K562 (cell line): Measurements from ENCODE around the gene RHD. TPM values are rescaled to one million over a fixed set of nuclear protein-coding genes. Genes with fewer than 3 reads are reported as not detected.

Source experiments
- CBX1 ChIP-seq: sonication (generic); IDR thresholded peaks from 2 replicates; pipeline ENCODE4 v1.6.1; 2016; ENCODE audit warnings: antibody characterized with exemption, low read depth, mild to moderate bottlenecking
- DACH1 ChIP-seq: fragments of 450-650 bp; IDR thresholded peaks from 2 replicates; pipeline ENCODE4 v1.6.1; 2018; ENCODE audit not compliant: partially characterized antibody
- HCFC1 ChIP-seq: IDR thresholded peaks from 2 replicates; pipeline ENCODE4 v1.6.1; 2012; ENCODE audit warnings: low read depth, low read length, improper control_type of control experiment
- NCOA2 ChIP-seq, 2 experiments: fragments of 450-650 bp; IDR thresholded peaks; 2 replicates each; pipeline ENCODE4 v1.6.1; 2018; ENCODE audit warnings: mild to moderate bottlenecking in 2 of 2, moderate library complexity in 1 of 2; ENCODE audit not compliant: partially characterized antibody in 2 of 2
- POLR2A ChIP-seq: fragments of 450-650 bp; conservative IDR thresholded peaks from 2 replicates; pipeline ENCODE4 v1.6.1; 2016
- TBP ChIP-seq: optimal IDR thresholded peaks from 2 replicates; pipeline ENCODE3; 2011; ENCODE audit warnings: low read depth, low read length, improper control_type of control experiment
- THRAP3 ChIP-seq: fragments of 450-650 bp; IDR thresholded peaks from 2 replicates; pipeline ENCODE4 v1.6.1; 2016; ENCODE audit warnings: mild to moderate bottlenecking, inconsistent platforms, borderline replicate concordance
- YY1 ChIP-seq, 3 experiments: IDR thresholded peaks; 2 replicates each; pipeline ENCODE4 v1.6.1; 2011; ENCODE audit warnings: low read length in 2 of 3, mild to moderate bottlenecking in 2 of 3, moderate library complexity in 2 of 3, borderline replicate concordance in 1 of 3, control low read depth in 1 of 3, low read depth in 1 of 3; ENCODE audit not compliant: insufficient read depth in 3 of 3, insufficient replicate concordance in 2 of 3, control insufficient read depth in 1 of 3, insufficient read length in 1 of 3; ENCODE audit errors: extremely low read depth in 1 of 3
- ZNF239 ChIP-seq: fragments of 250-450 bp; sonication (Bioruptor Pico); IDR thresholded peaks from 2 replicates; pipeline ENCODE4 v1.4.0; 2020; ENCODE audit warnings: mild to moderate bottlenecking
- ZNF76 ChIP-seq: fragments of 250-450 bp; sonication (Bioruptor Pico); IDR thresholded peaks from 2 replicates; pipeline ENCODE4 v1.4.0; 2020; ENCODE audit warnings: mild to moderate bottlenecking, moderate library complexity, borderline replicate concordance
- polyA plus RNA-seq, 8 experiments: library from polyadenylated mRNA; depleted of rRNA in 4 of 8; stranded (reverse) in 5 of 8; unstranded in 3 of 8; fragments of >200 nt; fragmentation: Nextera tagmentation in 2 of 8; fragmentation: Illumina TruSeq in 1 of 8; extraction: Ambion mirVana in 2 of 8; extraction: Trizol in 1 of 8; gene quantifications; 2 replicates each; pipeline versions ENCODE4 v1.2.1 to v1.2.3, GENCODE V29; 2011 to 2014; ENCODE audit warnings: inconsistent platforms in 1 of 8, missing spikeins in 1 of 8
- total RNA-seq, 7 experiments: library from RNA; depleted of rRNA in 6 of 7; stranded (reverse); fragments of >200 nt in 6 of 7; fragmentation: Illumina TruSeq in 2 of 7; extraction: Trizol in 2 of 7; gene quantifications; 2 replicates each; pipeline versions ENCODE4 v1.2.1 to v1.2.3, GENCODE V29; 2011 to 2021; ENCODE audit warnings: low replicate concordance in 1 of 7
- TF ChIP-seq, protein P1 (sequence below): fragments of 450-650 bp; IDR thresholded peaks from 2 replicates; pipeline ENCODE4 v1.7.1; 2018; ENCODE audit warnings: mild to moderate bottlenecking, low read depth; ENCODE audit not compliant: partially characterized antibody
- TF ChIP-seq, protein P2 (sequence below): sonication (generic); formaldehyde crosslinking; IDR thresholded peaks from 2 replicates; pipeline ENCODE4 v1.8.0; 2022; ENCODE audit warnings: missing genetic modification reagents, mild to moderate bottlenecking, borderline replicate concordance
- TF ChIP-seq, protein P3 (sequence below): IDR thresholded peaks from 2 replicates; pipeline ENCODE4 v1.6.1; 2011; ENCODE audit not compliant: insufficient read length; ENCODE audit errors: extremely low read depth
- TF ChIP-seq, protein P4 (sequence below): IDR thresholded peaks from 2 replicates; pipeline ENCODE4 v1.6.1; 2012; ENCODE audit warnings: low read depth, low read length, improper control_type of control experiment, borderline replicate concordance
- TF ChIP-seq, protein P5 (sequence below): fragments of 250-450 bp; sonication (Bioruptor Pico); IDR thresholded peaks from 2 replicates; pipeline ENCODE4 v1.8.0; 2022; ENCODE audit warnings: moderate library complexity, mild to moderate bottlenecking, inconsistent platforms
- TF ChIP-seq, protein P6 (sequence below): fragments of 250-450 bp; sonication (Bioruptor Pico); IDR thresholded peaks from 2 replicates; pipeline ENCODE4 v1.5.0; 2020; ENCODE audit warnings: mild to moderate bottlenecking

RHD gene
- total and polyA plus RNA-seq, 9 of the 15 experiments (the other 6 are each of a cell fraction or from before 2014, with no cell fraction given) = 8.8 to 32.4 (median 15.0) TPM

DNA sequence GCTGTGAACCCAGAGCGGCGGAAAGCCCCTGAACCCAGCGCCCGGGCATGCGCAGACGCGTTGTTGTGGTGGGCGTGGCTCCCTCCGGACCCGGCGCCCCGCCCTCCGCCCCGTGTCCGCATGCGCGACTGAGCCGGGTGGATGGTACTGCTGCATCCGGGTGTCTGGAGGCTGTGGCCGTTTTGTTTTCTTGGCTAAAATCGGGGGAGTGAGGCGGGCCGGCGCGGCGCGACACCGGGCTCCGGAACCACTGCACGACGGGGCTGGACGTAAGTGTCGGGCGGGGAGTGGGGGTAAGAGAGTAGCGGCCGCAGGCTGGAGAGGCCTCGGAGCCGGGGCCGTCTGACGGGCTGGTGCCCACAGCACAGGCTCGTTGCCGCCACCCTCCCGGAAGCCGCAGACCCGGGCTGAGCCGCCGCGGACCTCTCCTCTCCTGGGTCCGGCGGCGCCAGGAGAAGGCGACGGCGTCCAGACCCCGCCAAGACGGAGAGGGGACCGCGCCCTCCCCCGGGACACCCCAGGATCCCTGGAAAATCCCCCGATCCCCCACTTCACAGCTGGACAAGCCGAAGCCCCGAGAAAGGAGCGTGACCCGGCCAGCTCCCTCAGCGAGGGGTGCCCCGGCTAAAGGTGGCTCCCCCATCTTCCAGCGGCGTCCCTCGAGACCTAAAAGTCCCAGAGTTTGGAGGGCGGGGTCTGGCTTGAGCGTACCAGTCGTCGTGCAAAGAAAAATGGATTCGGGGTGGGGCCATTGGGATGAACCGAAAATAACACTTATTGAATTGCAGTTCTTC is 66.1 kb downstream of the RHD start, which contains the start of gene TMEM50A (continued):
- TF ChIP-seq, protein P1, sequence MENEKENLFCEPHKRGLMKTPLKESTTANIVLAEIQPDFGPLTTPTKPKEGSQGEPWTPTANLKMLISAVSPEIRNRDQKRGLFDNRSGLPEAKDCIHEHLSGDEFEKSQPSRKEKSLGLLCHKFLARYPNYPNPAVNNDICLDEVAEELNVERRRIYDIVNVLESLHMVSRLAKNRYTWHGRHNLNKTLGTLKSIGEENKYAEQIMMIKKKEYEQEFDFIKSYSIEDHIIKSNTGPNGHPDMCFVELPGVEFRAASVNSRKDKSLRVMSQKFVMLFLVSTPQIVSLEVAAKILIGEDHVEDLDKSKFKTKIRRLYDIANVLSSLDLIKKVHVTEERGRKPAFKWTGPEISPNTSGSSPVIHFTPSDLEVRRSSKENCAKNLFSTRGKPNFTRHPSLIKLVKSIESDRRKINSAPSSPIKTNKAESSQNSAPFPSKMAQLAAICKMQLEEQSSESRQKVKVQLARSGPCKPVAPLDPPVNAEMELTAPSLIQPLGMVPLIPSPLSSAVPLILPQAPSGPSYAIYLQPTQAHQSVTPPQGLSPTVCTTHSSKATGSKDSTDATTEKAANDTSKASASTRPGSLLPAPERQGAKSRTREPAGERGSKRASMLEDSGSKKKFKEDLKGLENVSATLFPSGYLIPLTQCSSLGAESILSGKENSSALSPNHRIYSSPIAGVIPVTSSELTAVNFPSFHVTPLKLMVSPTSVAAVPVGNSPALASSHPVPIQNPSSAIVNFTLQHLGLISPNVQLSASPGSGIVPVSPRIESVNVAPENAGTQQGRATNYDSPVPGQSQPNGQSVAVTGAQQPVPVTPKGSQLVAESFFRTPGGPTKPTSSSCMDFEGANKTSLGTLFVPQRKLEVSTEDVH = peak; percentile 50
- TF ChIP-seq POLR2A = peak; percentile 94
- TF ChIP-seq, protein P2, sequence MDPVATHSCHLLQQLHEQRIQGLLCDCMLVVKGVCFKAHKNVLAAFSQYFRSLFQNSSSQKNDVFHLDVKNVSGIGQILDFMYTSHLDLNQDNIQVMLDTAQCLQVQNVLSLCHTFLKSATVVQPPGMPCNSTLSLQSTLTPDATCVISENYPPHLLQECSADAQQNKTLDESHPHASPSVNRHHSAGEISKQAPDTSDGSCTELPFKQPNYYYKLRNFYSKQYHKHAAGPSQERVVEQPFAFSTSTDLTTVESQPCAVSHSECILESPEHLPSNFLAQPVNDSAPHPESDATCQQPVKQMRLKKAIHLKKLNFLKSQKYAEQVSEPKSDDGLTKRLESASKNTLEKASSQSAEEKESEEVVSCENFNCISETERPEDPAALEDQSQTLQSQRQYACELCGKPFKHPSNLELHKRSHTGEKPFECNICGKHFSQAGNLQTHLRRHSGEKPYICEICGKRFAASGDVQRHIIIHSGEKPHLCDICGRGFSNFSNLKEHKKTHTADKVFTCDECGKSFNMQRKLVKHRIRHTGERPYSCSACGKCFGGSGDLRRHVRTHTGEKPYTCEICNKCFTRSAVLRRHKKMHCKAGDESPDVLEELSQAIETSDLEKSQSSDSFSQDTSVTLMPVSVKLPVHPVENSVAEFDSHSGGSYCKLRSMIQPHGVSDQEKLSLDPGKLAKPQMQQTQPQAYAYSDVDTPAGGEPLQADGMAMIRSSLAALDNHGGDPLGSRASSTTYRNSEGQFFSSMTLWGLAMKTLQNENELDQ (CRISPR knock-in tag) = no peak
- TF ChIP-seq, protein P3, sequence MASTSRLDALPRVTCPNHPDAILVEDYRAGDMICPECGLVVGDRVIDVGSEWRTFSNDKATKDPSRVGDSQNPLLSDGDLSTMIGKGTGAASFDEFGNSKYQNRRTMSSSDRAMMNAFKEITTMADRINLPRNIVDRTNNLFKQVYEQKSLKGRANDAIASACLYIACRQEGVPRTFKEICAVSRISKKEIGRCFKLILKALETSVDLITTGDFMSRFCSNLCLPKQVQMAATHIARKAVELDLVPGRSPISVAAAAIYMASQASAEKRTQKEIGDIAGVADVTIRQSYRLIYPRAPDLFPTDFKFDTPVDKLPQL = no peak
- peak; percentile 9; the same call in 1 of the 2 replicates for TF ChIP-seq HCFC1
- TF ChIP-seq YY1 (IDR thresholded peaks at IDR 0.05; ENCODE audit: borderline replicate concordance in 1 of 3, control insufficient read depth in 1 of 3, extremely low read depth in 1 of 3, insufficient read depth in 3 of 3, insufficient read length in 1 of 3, insufficient replicate concordance in 2 of 3, low read depth in 1 of 3, low read length in 2 of 3) = peak in 2 of 3 experiments; percentile 7 to 74
- 0 out of 2 replicates have a peak, but pooled peaks have one; percentile 14 for TF ChIP-seq ZNF76 (CRISPR knock-in tag)
- TF ChIP-seq CBX1 = peak; percentile 17; the same call in 1 of the 2 replicates
- no peak for TF ChIP-seq DACH1
- no peak for TF ChIP-seq ZNF239 (CRISPR knock-in tag)
- TF ChIP-seq, protein P4, sequence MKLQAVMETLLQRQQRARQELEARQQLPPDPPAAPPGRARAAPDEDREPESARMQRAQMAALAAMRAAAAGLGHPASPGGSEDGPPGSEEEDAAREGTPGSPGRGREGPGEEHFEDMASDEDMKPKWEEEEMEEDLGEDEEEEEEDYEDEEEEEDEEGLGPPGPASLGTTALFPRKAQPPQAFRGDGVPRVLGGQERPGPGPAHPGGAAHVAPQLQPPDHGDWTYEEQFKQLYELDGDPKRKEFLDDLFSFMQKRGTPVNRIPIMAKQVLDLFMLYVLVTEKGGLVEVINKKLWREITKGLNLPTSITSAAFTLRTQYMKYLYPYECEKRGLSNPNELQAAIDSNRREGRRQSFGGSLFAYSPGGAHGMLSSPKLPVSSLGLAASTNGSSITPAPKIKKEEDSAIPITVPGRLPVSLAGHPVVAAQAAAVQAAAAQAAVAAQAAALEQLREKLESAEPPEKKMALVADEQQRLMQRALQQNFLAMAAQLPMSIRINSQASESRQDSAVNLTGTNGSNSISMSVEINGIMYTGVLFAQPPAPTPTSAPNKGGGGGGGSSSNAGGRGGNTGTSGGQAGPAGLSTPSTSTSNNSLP = peak; percentile 19; the same call in 1 of the 2 replicates
- TF ChIP-seq, protein P5, sequence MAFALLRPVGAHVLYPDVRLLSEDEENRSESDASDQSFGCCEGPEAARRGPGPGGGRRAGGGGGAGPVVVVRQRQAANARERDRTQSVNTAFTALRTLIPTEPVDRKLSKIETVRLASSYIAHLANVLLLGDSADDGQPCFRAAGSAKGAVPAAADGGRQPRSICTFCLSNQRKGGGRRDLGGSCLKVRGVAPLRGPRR (CRISPR knock-in tag) = 0 out of 2 replicates have a peak, but pooled peaks have one; percentile 30
- TF ChIP-seq, protein P6, sequence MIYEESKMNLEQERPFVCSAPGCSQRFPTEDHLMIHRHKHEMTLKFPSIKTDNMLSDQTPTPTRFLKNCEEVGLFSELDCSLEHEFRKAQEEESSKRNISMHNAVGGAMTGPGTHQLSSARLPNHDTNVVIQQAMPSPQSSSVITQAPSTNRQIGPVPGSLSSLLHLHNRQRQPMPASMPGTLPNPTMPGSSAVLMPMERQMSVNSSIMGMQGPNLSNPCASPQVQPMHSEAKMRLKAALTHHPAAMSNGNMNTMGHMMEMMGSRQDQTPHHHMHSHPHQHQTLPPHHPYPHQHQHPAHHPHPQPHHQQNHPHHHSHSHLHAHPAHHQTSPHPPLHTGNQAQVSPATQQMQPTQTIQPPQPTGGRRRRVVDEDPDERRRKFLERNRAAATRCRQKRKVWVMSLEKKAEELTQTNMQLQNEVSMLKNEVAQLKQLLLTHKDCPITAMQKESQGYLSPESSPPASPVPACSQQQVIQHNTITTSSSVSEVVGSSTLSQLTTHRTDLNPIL = no peak
- TF ChIP-seq TBP = peak; percentile 33
- TF ChIP-seq THRAP3 = no peak
- TF ChIP-seq NCOA2 (IDR thresholded peaks at IDR 0.05; ENCODE audit: partially characterized antibody in 2 of 2) = no peak
